GM12865 (cell line): ENCODE data around the gene SYT2.
"Not testable (repeated sequence)": the region's sequence is repeated elsewhere in the genome, so short reads cannot be mapped to it uniquely, and the experiment has no call there.

Experiments used
- DNase-seq: peaks from one replicate; pipeline ENCODE4 v3.0.0; 2010; ENCODE audit warnings: low read depth
- H3K4me3 ChIP-seq: 2 replicates; pipeline ENCODE4 v1.5.1; 2011; ENCODE audit warnings: mild to moderate bottlenecking, low read depth, low read length, control low read depth
- TF ChIP-seq, protein P1 (sequence below): IDR thresholded peaks from 2 replicates; pipeline ENCODE4 v1.5.1; 2011; ENCODE audit warnings: low read length, control low read depth, low read depth, inconsistent platforms; ENCODE audit not compliant: insufficient read depth; ENCODE audit errors: missing control alignments

Gene SYT2

DNA sequence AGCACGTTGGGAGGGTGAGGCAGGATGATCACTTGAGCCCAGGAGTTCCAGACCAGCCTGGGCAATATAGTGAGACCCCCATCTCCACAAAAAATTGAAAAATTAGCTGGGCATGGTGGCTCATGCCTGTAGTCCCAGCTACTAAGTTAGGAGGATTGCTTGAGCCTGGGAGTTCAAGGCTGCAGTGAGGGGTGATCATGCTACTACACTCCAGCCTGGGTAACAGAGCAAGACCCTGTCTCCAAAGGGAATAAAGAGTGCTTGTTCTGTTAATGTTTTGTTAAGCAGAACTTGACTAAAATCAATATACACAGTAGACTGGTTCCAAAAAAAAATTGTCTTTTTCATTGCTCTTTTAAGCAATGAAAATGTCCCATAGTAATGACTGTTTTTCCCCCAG, 146.4 kb downstream of the SYT2 start:
- H3K4me3 ChIP-seq: no peak overlapping the region
- no peak for DNase-seq
- TF ChIP-seq, protein P1, sequence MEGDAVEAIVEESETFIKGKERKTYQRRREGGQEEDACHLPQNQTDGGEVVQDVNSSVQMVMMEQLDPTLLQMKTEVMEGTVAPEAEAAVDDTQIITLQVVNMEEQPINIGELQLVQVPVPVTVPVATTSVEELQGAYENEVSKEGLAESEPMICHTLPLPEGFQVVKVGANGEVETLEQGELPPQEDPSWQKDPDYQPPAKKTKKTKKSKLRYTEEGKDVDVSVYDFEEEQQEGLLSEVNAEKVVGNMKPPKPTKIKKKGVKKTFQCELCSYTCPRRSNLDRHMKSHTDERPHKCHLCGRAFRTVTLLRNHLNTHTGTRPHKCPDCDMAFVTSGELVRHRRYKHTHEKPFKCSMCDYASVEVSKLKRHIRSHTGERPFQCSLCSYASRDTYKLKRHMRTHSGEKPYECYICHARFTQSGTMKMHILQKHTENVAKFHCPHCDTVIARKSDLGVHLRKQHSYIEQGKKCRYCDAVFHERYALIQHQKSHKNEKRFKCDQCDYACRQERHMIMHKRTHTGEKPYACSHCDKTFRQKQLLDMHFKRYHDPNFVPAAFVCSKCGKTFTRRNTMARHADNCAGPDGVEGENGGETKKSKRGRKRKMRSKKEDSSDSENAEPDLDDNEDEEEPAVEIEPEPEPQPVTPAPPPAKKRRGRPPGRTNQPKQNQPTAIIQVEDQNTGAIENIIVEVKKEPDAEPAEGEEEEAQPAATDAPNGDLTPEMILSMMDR: no peak

DNA sequence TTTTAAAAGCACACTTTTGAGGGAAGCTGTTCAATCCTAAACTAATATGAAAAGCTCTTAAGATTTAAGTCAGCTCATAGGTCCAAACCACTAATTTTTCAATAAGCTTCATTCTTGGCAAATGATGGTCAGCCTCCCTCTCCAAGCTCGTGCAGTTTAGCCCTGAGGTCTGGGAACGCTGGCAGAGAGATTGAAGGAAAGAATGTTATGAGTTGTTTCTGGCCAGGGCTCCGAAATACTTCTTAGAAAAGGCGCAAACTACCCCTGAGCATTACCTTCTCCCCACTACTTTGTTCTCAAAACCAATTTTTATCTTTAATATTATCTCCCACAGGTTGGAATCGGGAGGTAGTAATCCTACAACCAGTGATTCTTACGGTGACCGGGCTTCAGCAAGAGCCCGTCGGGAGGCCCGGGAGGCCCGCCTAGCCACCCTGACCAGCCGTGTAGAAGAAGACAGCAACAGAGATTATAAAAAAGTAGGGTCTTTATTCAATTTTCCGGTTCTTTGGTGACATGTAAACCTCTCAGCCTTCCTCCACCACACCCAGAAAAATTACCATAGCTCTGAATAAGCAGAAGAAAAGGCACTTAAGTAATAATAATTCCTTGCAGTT, 147.7 kb downstream of the SYT2 start:
- no peak overlapping the region for H3K4me3 ChIP-seq
- TF ChIP-seq, protein P1: no peak
- no peak for DNase-seq

DNA sequence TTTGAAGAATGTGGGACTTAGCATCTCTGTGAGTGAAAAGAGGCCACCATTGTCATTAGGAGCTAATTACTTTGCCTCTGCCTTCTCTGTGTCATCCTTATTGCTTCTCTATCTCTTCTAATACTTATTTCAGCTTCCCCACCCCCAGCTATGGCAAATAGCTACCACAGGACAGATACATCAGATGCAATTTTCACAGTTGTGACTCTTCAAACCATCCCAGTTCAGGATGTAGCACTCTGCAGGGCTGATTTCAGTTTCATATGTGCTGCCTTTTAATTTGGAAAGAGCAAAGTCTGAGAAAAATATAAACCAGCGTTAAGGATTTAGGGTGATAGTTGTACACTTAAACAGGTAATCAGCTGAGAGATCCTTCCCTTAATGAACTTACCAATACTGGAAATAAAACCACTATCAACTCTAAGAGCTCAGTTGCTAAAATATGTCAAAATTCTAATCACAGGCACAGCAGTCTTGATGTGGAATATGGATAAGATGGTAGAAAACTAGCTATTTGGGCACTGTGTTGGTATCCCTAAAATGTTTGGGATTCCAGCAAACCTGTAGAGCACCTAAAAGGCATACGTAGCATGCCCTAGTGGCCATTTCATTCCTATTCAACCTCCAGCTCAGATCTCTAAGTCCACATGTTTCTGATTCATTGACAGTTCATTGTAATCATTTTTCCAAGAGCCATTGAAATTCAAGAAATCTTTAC, 148.4 kb downstream of the SYT2 start:
- TF ChIP-seq, protein P1: no peak
- H3K4me3 ChIP-seq: no peak overlapping the region
- peak; percentile 29 for DNase-seq

DNA sequence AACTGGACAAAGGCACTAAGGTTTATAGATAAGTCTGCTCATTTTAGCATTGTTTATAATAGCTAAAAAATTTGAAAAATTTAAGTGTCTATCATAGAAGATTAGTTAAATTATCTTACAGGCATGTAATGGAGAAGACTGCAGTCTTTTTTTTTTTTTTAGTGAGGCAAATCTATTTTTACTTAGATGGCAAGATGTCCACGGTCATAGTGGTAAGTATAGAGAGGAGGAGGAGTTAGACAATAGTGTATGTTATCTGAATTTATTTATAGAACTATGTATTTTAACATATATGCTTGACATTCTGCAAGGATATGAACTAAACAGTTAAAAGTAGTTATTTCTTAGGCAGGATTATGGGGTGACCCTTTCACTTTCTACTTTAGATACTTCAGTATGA, 149.0 kb downstream of the SYT2 start:
- TF ChIP-seq, protein P1: no peak
- H3K4me3 ChIP-seq: no peak overlapping the region
- DNase-seq: no peak

DNA sequence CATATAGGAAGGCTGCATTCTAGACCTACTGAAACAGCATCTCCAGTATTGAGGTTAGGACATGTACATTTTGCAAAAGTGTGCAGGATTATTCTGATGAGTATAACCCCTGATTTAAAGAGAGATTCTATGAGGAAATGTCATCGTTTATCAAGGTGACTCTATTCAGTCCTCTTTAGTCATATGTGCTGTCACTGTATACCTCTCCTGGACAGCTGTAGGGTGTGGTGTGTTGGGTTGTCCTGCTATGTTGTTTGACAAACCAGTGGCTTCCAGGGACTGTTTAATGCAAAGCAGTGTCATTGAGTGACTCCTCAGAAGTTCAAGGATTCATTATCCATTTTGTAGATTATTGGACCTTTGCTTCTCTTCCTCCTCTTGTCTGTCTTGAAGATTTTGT, 152.6 kb downstream of the SYT2 start:
- not testable (repeated sequence) for H3K4me3 ChIP-seq, DNase-seq

DNA sequence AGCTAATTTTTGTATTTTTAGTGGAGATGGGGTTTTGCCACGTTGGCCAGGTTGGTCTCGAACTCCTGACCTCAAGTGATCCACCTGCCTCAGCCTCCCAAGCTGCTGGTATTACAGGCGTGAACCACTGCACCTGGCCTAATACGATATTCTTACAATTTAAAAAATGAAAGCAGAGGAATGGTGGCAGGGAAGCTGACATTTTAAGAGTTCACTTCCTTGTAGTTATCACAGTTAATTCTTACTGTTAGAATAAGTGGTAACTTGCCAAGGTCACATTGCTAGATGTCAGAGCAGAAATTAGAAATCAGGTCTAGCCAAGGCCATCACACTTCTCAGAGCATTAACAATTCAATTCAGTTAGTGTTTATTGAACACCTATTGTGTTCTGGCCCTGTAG, 154.2 kb downstream of the SYT2 start:
- not testable (repeated sequence) for H3K4me3 ChIP-seq, DNase-seq

DNA sequence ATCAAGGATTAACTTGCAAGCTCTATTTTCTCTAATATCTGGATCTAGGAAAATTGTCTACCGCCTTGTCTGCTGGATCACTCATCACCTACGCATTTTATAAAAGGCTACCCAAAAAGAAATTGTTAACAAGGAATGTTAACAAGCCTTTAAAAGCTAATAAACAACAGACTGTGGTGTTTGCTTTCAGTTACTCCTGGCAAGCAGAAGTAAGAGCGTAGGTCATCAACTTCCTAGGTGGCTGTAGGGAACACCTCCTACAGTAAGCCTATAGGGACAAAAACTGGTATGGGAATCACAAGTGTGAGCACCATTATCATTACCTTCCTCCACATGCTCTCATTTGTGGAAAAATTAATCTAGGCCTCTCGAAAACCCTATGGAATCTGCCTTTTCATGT, 155.6 kb downstream of the SYT2 start:
- DNase-seq, H3K4me3 ChIP-seq: not testable (repeated sequence)

DNA sequence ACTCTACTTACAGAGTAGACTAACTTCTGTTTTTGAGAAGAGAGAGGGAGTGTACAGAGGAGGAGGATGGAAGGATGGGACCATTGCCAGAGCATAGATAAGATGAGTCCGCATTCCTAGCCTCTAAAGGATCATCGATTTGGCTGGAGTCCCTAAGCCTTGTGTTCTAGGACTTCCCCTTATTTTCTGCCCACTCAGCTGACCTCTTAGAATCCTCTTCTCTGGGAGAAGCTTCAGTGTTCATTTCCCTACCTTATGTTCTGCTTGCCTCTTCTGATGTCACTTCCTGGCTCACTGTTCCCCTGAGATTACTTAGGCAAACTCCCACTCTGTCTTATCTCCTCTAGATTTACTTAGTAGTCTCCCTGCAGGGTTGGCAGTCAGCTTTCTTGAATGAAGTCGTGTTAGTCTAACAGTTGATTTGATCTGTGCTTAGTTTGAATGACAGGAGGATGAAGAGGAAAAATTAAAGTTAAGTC, 156.7 kb downstream of the SYT2 start:
- TF ChIP-seq, protein P1: no peak
- H3K4me3 ChIP-seq: no peak overlapping the region
- peak; percentile 44 for DNase-seq

DNA sequence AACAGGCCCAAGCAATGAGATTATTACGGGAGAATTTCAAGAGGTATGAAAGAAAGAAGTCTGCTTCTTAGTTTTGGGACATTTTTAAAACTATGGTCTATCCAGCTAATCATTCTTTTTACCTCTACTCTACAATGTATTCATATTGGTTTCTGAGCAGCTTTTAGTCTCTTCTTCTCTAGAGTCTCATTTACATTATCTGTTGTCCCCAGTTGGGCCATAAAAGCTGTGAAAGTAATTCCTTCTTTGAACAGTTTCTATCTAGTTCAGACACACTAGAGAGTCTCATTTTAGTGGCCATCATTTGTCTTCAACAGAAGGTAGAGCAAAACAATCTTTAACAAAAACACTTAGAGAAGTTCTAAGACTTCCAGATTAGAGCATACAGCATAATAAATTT, 157.2 kb downstream of the SYT2 start:
- H3K4me3 ChIP-seq, DNase-seq: not testable (repeated sequence)

DNA sequence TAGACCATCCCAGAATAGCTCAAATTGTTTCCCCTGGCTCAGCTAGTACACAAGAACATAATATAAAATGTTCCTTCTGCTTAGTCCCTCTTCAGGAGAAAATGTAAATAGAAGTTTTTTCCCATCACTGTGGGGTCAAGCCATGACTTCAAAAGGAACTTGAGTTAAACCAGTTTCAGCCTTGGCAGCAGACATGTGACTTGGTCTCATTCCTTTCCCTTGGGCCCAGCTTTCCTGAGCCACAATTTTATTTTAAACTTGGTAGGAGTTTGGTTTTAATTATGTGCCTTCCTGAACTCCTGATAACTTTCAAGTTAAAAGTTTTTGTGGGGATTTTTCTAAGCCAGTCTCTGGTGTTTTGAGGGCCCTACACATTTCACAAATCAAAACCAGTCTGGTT, 157.6 kb downstream of the SYT2 start:
- H3K4me3 ChIP-seq, DNase-seq: not testable (repeated sequence)
